Measurements from ENCODE around the gene FALEC.

FALEC gene

GRCh38 chr1:150521196-150521968 is 5.8 kb downstream of the FALEC start:
- H3K27ac ChIP-seq: no peak overlapping the region
- TF ChIP-seq CTCF (conservative IDR thresholded peaks at IDR 0.05) (no peak), ZFX (IDR thresholded peaks at IDR 0.05) (no peak)

DNA sequence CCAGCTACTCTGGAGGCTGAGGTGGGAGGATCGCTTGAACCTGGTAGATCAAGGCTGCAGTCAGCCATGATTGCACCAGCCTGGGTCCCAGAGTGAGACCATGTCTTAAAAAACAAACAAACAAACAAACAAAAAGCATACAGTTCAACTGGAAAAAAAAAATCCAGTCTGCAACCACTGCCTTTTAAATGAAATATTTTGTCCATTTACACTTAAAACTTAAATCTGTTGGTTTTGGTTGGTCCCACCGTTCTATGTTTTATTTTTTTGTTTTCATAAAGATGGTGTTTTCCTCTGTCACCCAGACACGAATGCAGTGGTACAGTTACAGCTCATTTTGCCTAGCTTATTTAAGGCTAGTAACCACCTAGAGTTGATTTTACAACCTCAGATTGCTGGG is 9.8 kb downstream of the FALEC start:
- H3K27ac ChIP-seq: no peak overlapping the region
- TF ChIP-seq ZFX (IDR thresholded peaks at IDR 0.05) (no peak), CTCF (conservative IDR thresholded peaks at IDR 0.05) (no peak)

GRCh38 chr1:150528196-150528595 is 12.6 kb downstream of the FALEC start:
- no peak overlapping the region for H3K27ac ChIP-seq
- TF ChIP-seq ZFX (IDR thresholded peaks at IDR 0.05): no peak
- no peak for TF ChIP-seq CTCF (conservative IDR thresholded peaks at IDR 0.05)

DNA sequence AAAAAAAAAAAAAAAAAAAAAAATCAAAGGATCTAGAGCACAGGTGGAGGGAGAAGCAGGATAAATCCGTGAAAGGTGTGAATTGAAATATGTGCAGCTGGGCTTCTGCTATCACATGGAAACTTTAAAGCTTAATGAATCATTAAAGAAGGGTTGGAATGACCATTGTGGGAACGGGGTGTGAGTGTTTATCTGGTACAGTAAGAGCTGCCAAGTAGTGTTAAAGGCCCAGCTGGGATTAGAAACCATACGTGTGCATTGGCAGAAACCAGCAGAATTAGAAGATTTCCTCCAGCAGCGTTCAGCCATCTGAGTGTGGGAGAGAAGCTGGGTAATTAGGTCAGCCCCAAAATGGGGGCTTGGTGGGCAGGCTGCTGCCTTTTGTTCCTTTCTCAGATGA is 13.5 kb downstream of the FALEC start:
- TF ChIP-seq CTCF (conservative IDR thresholded peaks at IDR 0.05): no peak
- no peak for TF ChIP-seq ZFX (IDR thresholded peaks at IDR 0.05)
- H3K27ac ChIP-seq: no peak overlapping the region

- no peak for TF ChIP-seq ZFX (IDR thresholded peaks at IDR 0.05)
- TF ChIP-seq CTCF (conservative IDR thresholded peaks at IDR 0.05): no peak
- H3K27ac ChIP-seq: no peak overlapping the region
These were observed 15.1 kb downstream of the FALEC start for GRCh38 chr1:150530491-150531159.

- peak; percentile 71 for TF ChIP-seq CTCF (conservative IDR thresholded peaks at IDR 0.05)
- TF ChIP-seq ZFX (IDR thresholded peaks at IDR 0.05): no peak
- H3K27ac ChIP-seq: no peak overlapping the region
These were observed 17.3 kb downstream of the FALEC start for GRCh38 chr1:150532860-150533259.

DNA sequence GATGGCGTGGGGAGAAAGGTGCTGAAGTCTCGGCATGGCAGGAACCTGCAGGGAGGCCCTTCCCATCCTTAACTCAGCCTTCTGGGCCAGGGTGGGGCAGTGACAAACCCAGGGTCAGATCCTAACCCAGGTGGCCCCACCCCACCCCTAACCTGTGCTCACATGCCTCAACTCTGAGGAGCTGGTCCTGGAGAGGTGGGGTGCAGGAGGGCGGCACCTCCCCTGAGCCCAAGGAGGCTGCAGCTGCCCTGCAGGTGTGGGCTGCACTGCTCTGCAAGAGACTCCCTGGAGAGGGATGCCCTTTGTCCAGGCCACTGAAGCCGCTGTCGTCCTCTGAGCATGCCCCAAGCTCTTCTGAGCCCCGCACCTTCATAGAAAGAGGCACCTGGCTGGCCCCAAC is 18.4 kb downstream of the FALEC start:
- TF ChIP-seq CTCF (conservative IDR thresholded peaks at IDR 0.05): no peak
- no peak for TF ChIP-seq ZFX (IDR thresholded peaks at IDR 0.05)
- H3K27ac ChIP-seq: no peak overlapping the region
